ENCODE data around the gene ZBTB7C. TPM values are rescaled to one million over a fixed set of nuclear protein-coding genes. Genes with fewer than 3 reads are reported as not detected.

The ZBTB7C gene
- total RNA-seq, 2 donors from 2014 or later = 1.3 to 2.3 TPM

- ATAC-seq = no peak
- Histone ChIP-seq H3K4me3 (no peak overlapping the region), H3K27me3 (no peaks in the 10 kb centered on the region), H3K27ac (peak overlapping the region in 2 of 4 donors; percentile 27 to 56), H3K36me3 (replicated peaks in 1 of 2; ENCODE audit: insufficient read depth in 1 of 2, low read depth in 2 of 2) (no peaks in the 10 kb centered on the region), H3K4me1 (peaks cover 60% of the 10 kb centered on the region), H3K9me3 (no peaks in the 10 kb centered on the region)
- no peak for DNase-seq
- intact Hi-C loops (cut with DNase I) = no loop called here
- TF ChIP-seq POLR2A (IDR thresholded peaks at IDR 0.05) = no peak
- TF ChIP-seq, protein P1, sequence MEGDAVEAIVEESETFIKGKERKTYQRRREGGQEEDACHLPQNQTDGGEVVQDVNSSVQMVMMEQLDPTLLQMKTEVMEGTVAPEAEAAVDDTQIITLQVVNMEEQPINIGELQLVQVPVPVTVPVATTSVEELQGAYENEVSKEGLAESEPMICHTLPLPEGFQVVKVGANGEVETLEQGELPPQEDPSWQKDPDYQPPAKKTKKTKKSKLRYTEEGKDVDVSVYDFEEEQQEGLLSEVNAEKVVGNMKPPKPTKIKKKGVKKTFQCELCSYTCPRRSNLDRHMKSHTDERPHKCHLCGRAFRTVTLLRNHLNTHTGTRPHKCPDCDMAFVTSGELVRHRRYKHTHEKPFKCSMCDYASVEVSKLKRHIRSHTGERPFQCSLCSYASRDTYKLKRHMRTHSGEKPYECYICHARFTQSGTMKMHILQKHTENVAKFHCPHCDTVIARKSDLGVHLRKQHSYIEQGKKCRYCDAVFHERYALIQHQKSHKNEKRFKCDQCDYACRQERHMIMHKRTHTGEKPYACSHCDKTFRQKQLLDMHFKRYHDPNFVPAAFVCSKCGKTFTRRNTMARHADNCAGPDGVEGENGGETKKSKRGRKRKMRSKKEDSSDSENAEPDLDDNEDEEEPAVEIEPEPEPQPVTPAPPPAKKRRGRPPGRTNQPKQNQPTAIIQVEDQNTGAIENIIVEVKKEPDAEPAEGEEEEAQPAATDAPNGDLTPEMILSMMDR (IDR thresholded peaks at IDR 0.05) = no peak
- 55 to 71% methylated on average over 13 of the region's 13 CpGs for whole genome bisulfite sequencing, 2 donors
Measured at GRCh38 chr18:48165111-48165866, 243.9 kb downstream of the ZBTB7C start.

GRCh38 chr18:48164701-48165100, 244.5 kb downstream of the ZBTB7C start:
- DNase-seq (no peak), ATAC-seq (no peak)
- no peak overlapping the region for H3K4me3 ChIP-seq
- intact Hi-C loops (cut with DNase I) = no loop called here
- no peaks in the 10 kb centered on the region for H3K36me3 ChIP-seq (replicated peaks in 1 of 2; ENCODE audit: insufficient read depth in 1 of 2, low read depth in 2 of 2)
- H3K27ac ChIP-seq = peak overlapping the region in 2 of 4 donors; percentile 27 to 56
- TF ChIP-seq POLR2A (IDR thresholded peaks at IDR 0.05) = no peak
- TF ChIP-seq, protein P1 (IDR thresholded peaks at IDR 0.05) = no peak
- H3K4me1 ChIP-seq = peaks cover 60% of the 10 kb centered on the region
- H3K27me3 ChIP-seq = no peaks in the 10 kb centered on the region
- H3K9me3 ChIP-seq = no peaks in the 10 kb centered on the region
- 67% methylated on average over 1 of the region's 1 CpG for WGBS, 2 donors

DNA sequence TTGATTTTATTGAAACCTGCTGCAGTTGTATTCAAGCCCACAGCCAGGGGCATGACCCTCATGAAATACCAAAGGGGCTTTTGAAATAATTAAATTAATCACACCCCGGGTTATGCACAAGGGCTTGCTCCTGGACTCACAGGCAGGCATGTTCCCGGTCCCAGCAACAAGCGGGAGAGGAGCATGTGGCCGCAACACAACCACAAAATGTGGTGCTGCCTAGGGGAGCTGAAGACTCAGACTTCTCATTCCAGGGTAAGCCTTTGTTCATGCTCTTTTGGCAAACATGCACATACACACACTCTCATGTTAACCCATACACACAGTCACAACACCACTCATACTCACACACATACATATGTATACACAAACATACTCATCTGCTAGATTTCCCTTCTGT, 245.1 kb downstream of the ZBTB7C start:
- ATAC-seq (no peak), DNase-seq (no peak)
- intact Hi-C loops (cut with DNase I) = no loop called here
- H3K4me1 ChIP-seq = peaks cover 60% of the 10 kb centered on the region
- WGBS, 2 donors = 90 to 95% methylated on average over 4 of the region's 4 CpGs
- no peaks in the 10 kb centered on the region for H3K9me3 ChIP-seq
- no peak overlapping the region for H3K27ac ChIP-seq
- no peaks in the 10 kb centered on the region for H3K36me3 ChIP-seq (replicated peaks in 1 of 2; ENCODE audit: insufficient read depth in 1 of 2, low read depth in 2 of 2)
- no peaks in the 10 kb centered on the region for H3K27me3 ChIP-seq
- TF ChIP-seq POLR2A (IDR thresholded peaks at IDR 0.05) = no peak
- TF ChIP-seq, protein P1 (IDR thresholded peaks at IDR 0.05) = no peak
- H3K4me3 ChIP-seq = no peak overlapping the region

DNA sequence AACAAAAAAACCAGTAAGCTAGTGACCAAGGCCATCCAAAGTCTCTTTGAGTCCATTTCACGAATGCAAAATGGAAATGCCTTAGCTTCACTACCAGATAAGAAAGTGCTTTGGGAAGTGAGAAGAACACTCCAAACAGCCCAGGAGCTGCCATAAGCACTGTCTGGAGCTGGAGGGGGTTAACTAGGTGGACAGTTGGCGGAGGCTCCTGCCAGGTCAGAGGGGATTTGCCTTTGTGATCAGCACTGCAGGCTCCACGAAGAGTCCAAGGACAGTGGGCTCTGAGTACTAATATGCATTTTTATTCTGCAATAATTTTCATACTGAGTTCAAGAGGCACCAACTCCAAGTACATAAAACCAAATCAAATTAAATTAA, 245.5 kb downstream of the ZBTB7C start:
- no peaks in the 10 kb centered on the region for H3K9me3 ChIP-seq
- no peak overlapping the region for H3K27ac ChIP-seq
- ATAC-seq (no peak), DNase-seq (no peak)
- intact Hi-C loops (cut with DNase I) = no loop called here
- 64 to 67% methylated on average over 3 of the region's 3 CpGs for WGBS, 2 donors
- H3K4me3 ChIP-seq = no peak overlapping the region
- no peaks in the 10 kb centered on the region for H3K27me3 ChIP-seq
- H3K36me3 ChIP-seq (replicated peaks in 1 of 2; ENCODE audit: insufficient read depth in 1 of 2, low read depth in 2 of 2) = no peaks in the 10 kb centered on the region
- TF ChIP-seq POLR2A (IDR thresholded peaks at IDR 0.05) = no peak
- TF ChIP-seq, protein P1 (IDR thresholded peaks at IDR 0.05) = no peak
- peaks cover 56% of the 10 kb centered on the region for H3K4me1 ChIP-seq

All from body of pancreas (tissue), 4 donors.